Hepatocyte (in vitro differentiated cells): ENCODE data around the gene ATP5MC2. TPM values are rescaled to one million over a fixed set of nuclear protein-coding genes. Genes with fewer than 3 reads are reported as not detected.

Source experiments
- polyA plus RNA-seq: library from polyadenylated mRNA; unstranded; fragments of >200 nt; fragmentation: Nextera tagmentation; extraction: Ambion mirVana; gene quantifications from 2 replicates; pipeline ENCODE4 v1.2.1, GENCODE V29; 2016
- total RNA-seq: library from RNA; depleted of rRNA; stranded (reverse); fragments of >200 nt; gene quantifications from 2 replicates; pipeline ENCODE4 v1.2.3, GENCODE V29; 2014

ATP5MC2 gene
- total and polyA plus RNA-seq, 2 experiments from 2014 or later: 252 to 301 TPM

Other genes with a start within 250 kb of the ATP5MC2 start
- 135 and 150 TPM in 2 replicates for gene PRR13, start 234.3 kb downstream of the ATP5MC2 start, total RNA-seq
- 457 and 458 TPM in 2 replicates for gene PRR13, start 234.3 kb downstream of the ATP5MC2 start, polyA plus RNA-seq
- gene PCBP2, start 224.0 kb downstream of the ATP5MC2 start, total RNA-seq: 343 and 389 TPM in 2 replicates
- gene PCBP2, start 224.0 kb downstream of the ATP5MC2 start, polyA plus RNA-seq: 132 and 133 TPM in 2 replicates
- 10.8 and 16.0 TPM in 2 replicates for gene MAP3K12, start 176.6 kb downstream of the ATP5MC2 start, total RNA-seq
- 10.0 and 14.0 TPM in 2 replicates for gene MAP3K12, start 176.6 kb downstream of the ATP5MC2 start, polyA plus RNA-seq
- 39.1 and 54.6 TPM in 2 replicates for gene TARBP2, start 174.8 kb downstream of the ATP5MC2 start, total RNA-seq
- gene TARBP2, start 174.8 kb downstream of the ATP5MC2 start, polyA plus RNA-seq: 81.1 and 88.6 TPM in 2 replicates
- not detected in 2 replicates for gene NPFF, start 168.6 kb downstream of the ATP5MC2 start, total RNA-seq
- 0.77 TPM in 1 of 2 replicates, not detected in the other for gene NPFF, start 168.6 kb downstream of the ATP5MC2 start, polyA plus RNA-seq
- 12.6 and 17.8 TPM in 2 replicates for gene ATF7, start 49.7 kb downstream of the ATP5MC2 start, total RNA-seq
- gene ATF7, start 49.7 kb downstream of the ATP5MC2 start, polyA plus RNA-seq: 19.2 and 20.5 TPM in 2 replicates
- 63.5 and 71.3 TPM in 2 replicates for gene CALCOCO1, start 51.4 kb upstream of the ATP5MC2 start, total RNA-seq
- gene CALCOCO1, start 51.4 kb upstream of the ATP5MC2 start, polyA plus RNA-seq: 74.4 and 83.1 TPM in 2 replicates
- not detected in 2 replicates for gene CISTR, start 75.9 kb upstream of the ATP5MC2 start, total RNA-seq
- not detected in 2 replicates for gene CISTR, start 75.9 kb upstream of the ATP5MC2 start, polyA plus RNA-seq